Common myeloid progenitor, CD34-positive (primary cell): Measurements from ENCODE around the gene KCNK2.

Experiments used
- CTCF ChIA-PET: fragments of 350-600 bp; sonication (Branson Sonifier 250); formaldehyde crosslinking; loops from one replicate; lab custom pipeline; 2021; ENCODE audit warnings: antibody characterized with exemption; lab: Charles Lee
- POLR2A ChIA-PET: fragments of 350-600 bp; sonication (Branson Sonifier 250); formaldehyde crosslinking; loops from one replicate; lab custom pipeline; 2021; ENCODE audit warnings: antibody characterized with exemption; lab: Charles Lee
- DNase-seq, 3 donors: peaks; one replicate each; pipeline versions ENCODE4 v3.0.0 to v3.0.0-alpha.2; 2013
- H3K27ac ChIP-seq, 2 experiments: 1 replicate in 1 of 2; 2 replicates in 1 of 2; pipeline ENCODE4 v1.7.0; 2013; ENCODE audit warnings: inconsistent platforms in 2 of 2, low read length in 2 of 2, mild to moderate bottlenecking in 2 of 2, low read depth in 1 of 2, moderate library complexity in 1 of 2; ENCODE audit not compliant: severe bottlenecking in 2 of 2, insufficient read depth in 1 of 2, poor library complexity in 1 of 2
- H3K27me3 ChIP-seq, 5 experiments: replicated peaks in 2 of 5; 1 replicate in 3 of 5; 2 replicates in 2 of 5; pipeline versions ENCODE4 v1.6.1 to v1.7.0; 2013; ENCODE audit warnings: low read length in 4 of 5, mild to moderate bottlenecking in 2 of 5, moderate library complexity in 2 of 5, inconsistent platforms in 1 of 5; ENCODE audit not compliant: insufficient read depth in 5 of 5, control insufficient read depth in 4 of 5
- H3K36me3 ChIP-seq, 4 experiments: 1 replicate in 2 of 4; 2 replicates in 2 of 4; pipeline versions ENCODE4 v1.6.1 to v1.7.0; 2013; ENCODE audit warnings: low read length in 3 of 4, control low read depth in 1 of 4, mild to moderate bottlenecking in 1 of 4; ENCODE audit not compliant: control insufficient read depth in 4 of 4, insufficient read depth in 4 of 4
- H3K4me1 ChIP-seq, 4 experiments: 1 replicate in 3 of 4; 2 replicates in 1 of 4; pipeline versions ENCODE4 v1.6.1 to v1.7.1; 2013; ENCODE audit warnings: low read length in 3 of 4, mild to moderate bottlenecking in 3 of 4, control low read depth in 1 of 4, inconsistent platforms in 1 of 4, moderate library complexity in 1 of 4; ENCODE audit not compliant: control insufficient read depth in 4 of 4, insufficient read depth in 4 of 4; ENCODE audit errors: control extremely low read depth in 1 of 4
- H3K4me3 ChIP-seq, 7 experiments: 1 replicate in 4 of 7; 2 replicates in 3 of 7; pipeline versions ENCODE4 v1.5.1 to v1.7.0; 2013; ENCODE audit warnings: mild to moderate bottlenecking in 7 of 7, low read length in 6 of 7, moderate library complexity in 6 of 7, inconsistent platforms in 2 of 7, low read depth in 2 of 7, control low read depth in 1 of 7; ENCODE audit not compliant: insufficient read depth in 4 of 7, control insufficient read depth in 1 of 7; ENCODE audit errors: extremely low read depth in 1 of 7
- H3K9me3 ChIP-seq, 5 experiments: 1 replicate in 4 of 5; 2 replicates in 1 of 5; pipeline versions ENCODE4 v1.6.1 to v1.7.1; 2013; ENCODE audit warnings: low read length in 4 of 5, mild to moderate bottlenecking in 2 of 5, inconsistent platforms in 1 of 5, low read depth in 1 of 5, moderate library complexity in 1 of 5; ENCODE audit not compliant: control insufficient read depth in 4 of 5, insufficient read depth in 2 of 5; ENCODE audit errors: control extremely low read depth in 1 of 5
- WGBS: methylation state at CpG from one replicate; pipeline ENCODE4 v1.1.5; 2013; ENCODE audit not compliant: insufficient coverage; 5-methylcytosine and 5-hydroxymethylcytosine counted together

KCNK2 gene

GRCh38 chr1:215243345-215244054, 161.0 kb downstream of the KCNK2 start:
- CTCF ChIA-PET = no interaction called here

GRCh38 chr1:215250913-215251312, 168.4 kb downstream of the KCNK2 start:
- CTCF ChIA-PET = no interaction called here
- H3K9me3 ChIP-seq = no peaks in the 10 kb centered on the region
- H3K4me1 ChIP-seq = no peaks in the 10 kb centered on the region
- no peaks in the 10 kb centered on the region for H3K27me3 ChIP-seq
- POLR2A ChIA-PET = no interaction called here
- WGBS = no CpG with 5 or more reads among the region's 2 CpGs
- DNase-seq = no peak
- no peaks in the 10 kb centered on the region for H3K36me3 ChIP-seq
- no peak overlapping the region for H3K27ac ChIP-seq
- no peak overlapping the region for H3K4me3 ChIP-seq

More at GRCh38 chr1:215243345-215244054, 161.0 kb downstream of the KCNK2 start:
- H3K27ac ChIP-seq = no peak overlapping the region
- no peaks in the 10 kb centered on the region for H3K4me1 ChIP-seq
- 56% methylated on average over 3 of the region's 4 CpGs for WGBS
- POLR2A ChIA-PET = no interaction called here
- peaks cover 0 to 1% (median 0%) of the 10 kb centered on the region in 5 experiments for H3K9me3 ChIP-seq
- H3K36me3 ChIP-seq = no peaks in the 10 kb centered on the region
- no peaks in the 10 kb centered on the region for H3K27me3 ChIP-seq
- no peak overlapping the region for H3K4me3 ChIP-seq
- DNase-seq = no peak

GRCh38 chr1:215251428-215251827, 168.9 kb downstream of the KCNK2 start:
- H3K27ac ChIP-seq = no peak overlapping the region
- no peaks in the 10 kb centered on the region for H3K36me3 ChIP-seq
- no peaks in the 10 kb centered on the region for H3K4me1 ChIP-seq
- 100% methylated on average over 1 of the region's 4 CpGs for WGBS
- H3K9me3 ChIP-seq = no peaks in the 10 kb centered on the region
- DNase-seq = no peak
- ChIA-PET POLR2A (no interaction called here), CTCF (no interaction called here)
- no peak overlapping the region for H3K4me3 ChIP-seq
- H3K27me3 ChIP-seq = no peaks in the 10 kb centered on the region

- Histone ChIP-seq H3K4me3 (no peak overlapping the region), H3K4me1 (no peaks in the 10 kb centered on the region), H3K9me3 (no peaks in the 10 kb centered on the region), H3K27ac (no peak overlapping the region), H3K27me3 (no peaks in the 10 kb centered on the region), H3K36me3 (no peaks in the 10 kb centered on the region)
- DNase-seq = no peak
- ChIA-PET CTCF (no interaction called here), POLR2A (no interaction called here)
- no CpG with 5 or more reads among the region's 1 CpG for WGBS
Measured at GRCh38 chr1:215252164-215252563, 169.6 kb downstream of the KCNK2 start.

- H3K9me3 ChIP-seq = no peaks in the 10 kb centered on the region
- H3K27ac ChIP-seq = no peak overlapping the region
- ChIA-PET CTCF (interaction anchor here (0.5 kb wide), 1 partner anchor 38 kb away, joined by 3 read pairs; no protein-coding TSS in a partner anchor), POLR2A (no interaction called here)
- DNase-seq = no peak
- H3K27me3 ChIP-seq = no peaks in the 10 kb centered on the region
- no peak overlapping the region for H3K4me3 ChIP-seq
- no peaks in the 10 kb centered on the region for H3K4me1 ChIP-seq
- WGBS = 100% methylated on average over 2 of the region's 3 CpGs
- no peaks in the 10 kb centered on the region for H3K36me3 ChIP-seq
Measured at GRCh38 chr1:215256936-215257679, 174.6 kb downstream of the KCNK2 start.

- 86% methylated on average over 3 of the region's 5 CpGs for WGBS
- POLR2A ChIA-PET = no interaction called here
- no peaks in the 10 kb centered on the region for H3K36me3 ChIP-seq
Measured at GRCh38 chr1:215260711-215261110, 178.2 kb downstream of the KCNK2 start.

GRCh38 chr1:215262106-215262505, 179.6 kb downstream of the KCNK2 start:
- WGBS = 100% methylated on average over 1 of the region's 1 CpG
- no peaks in the 10 kb centered on the region for H3K9me3 ChIP-seq
- no peaks in the 10 kb centered on the region for H3K27me3 ChIP-seq
- DNase-seq = no peak
- no peak overlapping the region for H3K4me3 ChIP-seq
- H3K27ac ChIP-seq = no peak overlapping the region
- no peaks in the 10 kb centered on the region for H3K36me3 ChIP-seq
- ChIA-PET CTCF (no interaction called here), POLR2A (no interaction called here)
- no peaks in the 10 kb centered on the region for H3K4me1 ChIP-seq

More at GRCh38 chr1:215260711-215261110, 178.2 kb downstream of the KCNK2 start:
- H3K4me1 ChIP-seq = no peaks in the 10 kb centered on the region
- H3K27ac ChIP-seq = no peak overlapping the region
- CTCF ChIA-PET = no interaction called here
- no peak overlapping the region for H3K4me3 ChIP-seq
- no peak for DNase-seq
- H3K27me3 ChIP-seq = no peaks in the 10 kb centered on the region
- no peaks in the 10 kb centered on the region for H3K9me3 ChIP-seq
